Activated T-cell treated with anti-CD3 and anti-CD28 coated beads, Interleukin-2, amount 50 U/mL, for 72 hours (primary cell): ENCODE measurements around the gene OR2H1. TPM values are rescaled to one million over a fixed set of nuclear protein-coding genes. Genes with fewer than 3 reads are reported as not detected.

Experiments used
- ATAC-seq, 2 donors: fragments of 150-1000 bp; cut with Tn5 transposase; replicated peaks in 1 of 2; 2 replicates each; pipeline ENCODE4 v1.10.0; 2021; ENCODE audit warnings: moderate library complexity in 2 of 2, mild to moderate bottlenecking in 1 of 2
- DNase-seq, 2 donors: peaks; one replicate each; pipeline ENCODE4 v3.0.0; 2021 to 2022; ENCODE audit warnings: mixed read lengths in 1 of 2
- H3K27ac Mint-ChIP-seq: one replicate; pipeline ENCODE4 v1.8.0; 2022; ENCODE audit warnings: mild to moderate bottlenecking, moderate library complexity, mixed read lengths
- H3K27me3 Mint-ChIP-seq: one replicate; pipeline ENCODE4 v1.8.0; 2022; ENCODE audit warnings: low read depth, mixed read lengths
- H3K36me3 Mint-ChIP-seq, 2 donors: one replicate each; pipeline ENCODE4 v1.8.0; 2022; ENCODE audit warnings: mixed read lengths in 2 of 2, mild to moderate bottlenecking in 1 of 2; ENCODE audit not compliant: insufficient read depth in 2 of 2
- H3K4me1 Mint-ChIP-seq: one replicate; pipeline ENCODE4 v1.8.0; 2022; ENCODE audit warnings: low read depth, mixed read lengths
- H3K4me3 Mint-ChIP-seq, 2 donors: one replicate each; pipeline ENCODE4 v1.8.0; 2022; ENCODE audit warnings: mild to moderate bottlenecking in 2 of 2, mixed read lengths in 2 of 2, moderate library complexity in 2 of 2
- H3K9me3 Mint-ChIP-seq, 2 donors: one replicate each; pipeline ENCODE4 v1.8.0; 2022; ENCODE audit warnings: mixed read lengths in 2 of 2
- total RNA-seq, 2 donors: library from RNA; stranded (reverse); gene quantifications; one replicate each; pipeline ENCODE4 v1.2.3, GENCODE V29; 2022

The OR2H1 gene
- total RNA-seq, 2 donors from 2014 or later = not detected

DNA sequence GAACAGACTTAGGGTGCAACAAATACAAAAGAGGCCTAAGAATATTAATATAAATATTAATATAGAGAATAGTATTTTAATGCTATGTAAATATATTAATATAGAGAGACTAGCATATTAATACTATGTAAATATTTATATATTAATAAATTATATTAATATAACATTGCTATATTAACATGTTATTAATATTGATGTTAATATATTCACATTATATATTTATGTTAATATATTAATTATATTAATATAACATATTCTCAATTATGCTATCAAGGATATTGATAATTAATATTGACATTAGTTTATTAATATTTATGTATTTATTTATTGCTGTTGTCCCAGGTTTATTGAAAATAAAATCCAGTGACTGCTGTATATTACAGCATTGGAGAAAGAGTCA lies 31.9 kb downstream of the OR2H1 start:
- no peaks in the 10 kb centered on the region for H3K36me3 Mint-ChIP-seq
- H3K4me1 Mint-ChIP-seq = no peaks in the 10 kb centered on the region
- peaks cover 18% of the 10 kb centered on the region for H3K27me3 Mint-ChIP-seq
- H3K4me3 Mint-ChIP-seq = no peak overlapping the region
- DNase-seq = no peak
- ATAC-seq = no peak
- H3K9me3 Mint-ChIP-seq = no peaks in the 10 kb centered on the region
- no peak overlapping the region for H3K27ac Mint-ChIP-seq

DNA sequence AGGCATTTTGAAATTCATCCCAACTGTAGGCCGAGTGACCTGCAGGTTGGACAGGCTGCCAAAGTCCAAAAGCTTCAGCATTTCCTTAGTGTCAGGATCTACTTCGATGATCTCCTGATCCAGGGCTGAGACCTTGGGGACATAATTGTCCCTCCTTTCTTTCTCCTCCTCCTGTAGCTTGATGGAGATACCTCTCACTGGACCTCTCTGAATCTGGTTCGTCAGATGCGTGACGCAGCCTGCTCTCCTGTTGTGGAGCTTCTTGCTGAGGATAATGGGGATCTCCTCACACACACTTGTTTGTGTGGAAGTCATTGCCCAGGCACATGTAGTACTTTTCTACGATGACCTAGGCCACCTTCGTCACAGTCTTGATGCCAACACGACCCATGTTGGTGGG lies 32.3 kb downstream of the OR2H1 start:
- H3K27me3 Mint-ChIP-seq = peaks cover 18% of the 10 kb centered on the region
- no peak overlapping the region for H3K27ac Mint-ChIP-seq
- no peak overlapping the region for H3K4me3 Mint-ChIP-seq
- ATAC-seq (no peak), DNase-seq (no peak)
- H3K4me1 Mint-ChIP-seq = no peaks in the 10 kb centered on the region
- H3K9me3 Mint-ChIP-seq = no peaks in the 10 kb centered on the region
- no peaks in the 10 kb centered on the region for H3K36me3 Mint-ChIP-seq

DNA sequence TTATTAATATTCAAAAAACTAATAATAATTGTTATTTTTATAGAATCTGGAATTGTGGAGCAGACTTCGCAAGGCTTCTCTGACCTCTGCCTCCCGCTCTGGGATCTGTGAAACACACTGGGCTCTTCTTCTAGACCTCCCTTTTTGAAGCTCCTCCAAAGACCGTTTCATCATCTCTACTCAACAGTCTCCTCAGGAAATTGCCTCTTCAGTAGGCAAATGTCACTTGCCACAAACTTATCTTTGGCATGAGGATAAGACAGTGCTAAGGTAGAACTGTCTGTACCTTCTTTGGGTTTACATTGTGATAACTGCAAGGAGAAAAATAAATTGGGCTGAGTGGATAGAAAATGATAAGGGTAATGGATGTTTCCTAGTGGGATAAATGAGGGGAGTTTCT lies 33.1 kb downstream of the OR2H1 start:
- H3K9me3 Mint-ChIP-seq = no peaks in the 10 kb centered on the region
- ATAC-seq (peak in 1 of 2 donors; percentile 34), DNase-seq (no peak)
- H3K4me3 Mint-ChIP-seq = no peak overlapping the region
- no peak overlapping the region for H3K27ac Mint-ChIP-seq
- H3K4me1 Mint-ChIP-seq = no peaks in the 10 kb centered on the region
- peaks cover 23% of the 10 kb centered on the region for H3K27me3 Mint-ChIP-seq
- no peaks in the 10 kb centered on the region for H3K36me3 Mint-ChIP-seq

DNA sequence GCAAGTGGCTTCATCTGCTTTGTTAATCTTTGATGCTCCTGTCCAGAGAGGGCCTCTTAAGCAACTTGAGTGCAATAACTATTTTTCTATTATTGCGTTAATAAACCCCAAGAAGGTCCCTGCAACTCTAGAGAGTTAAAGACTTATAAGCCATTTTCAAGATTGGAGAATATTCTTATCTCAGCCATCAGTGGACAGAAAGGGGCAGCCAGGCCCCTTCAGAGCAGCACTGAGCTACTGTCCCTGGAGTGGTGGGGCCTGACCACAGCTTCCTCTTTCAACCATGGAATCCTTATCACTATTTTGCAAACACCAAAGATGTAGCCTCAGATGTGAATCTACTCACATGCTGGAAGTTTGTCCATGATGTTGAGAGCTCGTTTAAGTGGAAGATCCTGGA lies 33.6 kb downstream of the OR2H1 start:
- H3K4me1 Mint-ChIP-seq = no peaks in the 10 kb centered on the region
- no peak overlapping the region for H3K27ac Mint-ChIP-seq
- peaks cover 26% of the 10 kb centered on the region for H3K27me3 Mint-ChIP-seq
- H3K36me3 Mint-ChIP-seq = no peaks in the 10 kb centered on the region
- DNase-seq = no peak
- ATAC-seq = no peak
- no peaks in the 10 kb centered on the region for H3K9me3 Mint-ChIP-seq
- no peak overlapping the region for H3K4me3 Mint-ChIP-seq

DNA sequence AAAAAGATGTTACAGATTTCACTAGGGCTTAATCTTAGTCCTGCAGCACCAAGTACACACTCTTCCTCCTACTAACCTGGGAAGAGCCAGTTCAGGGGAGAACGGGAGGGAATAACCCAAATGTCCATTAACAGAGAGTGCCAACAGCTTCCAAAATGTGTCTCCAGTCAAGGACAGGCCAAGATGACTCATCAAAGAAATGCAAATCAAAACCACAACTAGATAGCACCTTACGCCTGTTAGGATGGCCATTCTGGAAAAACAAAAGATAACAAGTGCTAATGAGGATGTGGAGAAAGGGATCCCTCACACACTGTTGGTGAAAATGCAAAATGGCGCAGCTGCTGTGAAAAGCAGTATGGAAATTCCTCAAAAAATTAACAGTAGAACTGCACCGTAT lies 34.6 kb downstream of the OR2H1 start:
- no peaks in the 10 kb centered on the region for H3K4me1 Mint-ChIP-seq
- H3K27me3 Mint-ChIP-seq = peaks cover 24% of the 10 kb centered on the region
- no peaks in the 10 kb centered on the region for H3K36me3 Mint-ChIP-seq
- DNase-seq (no peak), ATAC-seq (no peak)
- no peak overlapping the region for H3K4me3 Mint-ChIP-seq
- H3K9me3 Mint-ChIP-seq = no peaks in the 10 kb centered on the region
- H3K27ac Mint-ChIP-seq = no peak overlapping the region

DNA sequence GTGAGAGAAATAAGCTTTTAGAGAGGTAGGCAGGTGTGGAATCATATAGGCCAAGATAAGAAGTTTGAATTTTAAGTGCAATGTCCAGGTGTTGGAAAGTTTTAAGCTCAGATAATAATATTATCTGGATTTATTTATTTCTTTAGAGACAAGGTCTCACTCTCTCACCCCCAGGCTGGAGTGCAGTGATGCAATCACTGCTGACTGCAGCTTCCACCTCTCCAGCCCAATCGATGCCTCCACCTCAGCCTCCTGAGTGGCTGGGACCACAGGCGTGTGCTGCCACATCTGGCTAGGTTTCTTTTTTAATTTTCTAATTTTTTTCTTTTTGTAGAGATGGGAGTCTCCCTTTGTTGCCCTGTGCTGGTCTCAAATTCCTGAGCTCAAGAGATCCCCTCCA lies 36.3 kb downstream of the OR2H1 start:
- Mint-ChIP-seq H3K27me3 (peaks cover 17% of the 10 kb centered on the region), H3K4me1 (no peaks in the 10 kb centered on the region), H3K9me3 (no peaks in the 10 kb centered on the region), H3K36me3 (no peaks in the 10 kb centered on the region), H3K27ac (no peak overlapping the region), H3K4me3 (no peak overlapping the region)
- ATAC-seq = no peak
- no peak for DNase-seq

DNA sequence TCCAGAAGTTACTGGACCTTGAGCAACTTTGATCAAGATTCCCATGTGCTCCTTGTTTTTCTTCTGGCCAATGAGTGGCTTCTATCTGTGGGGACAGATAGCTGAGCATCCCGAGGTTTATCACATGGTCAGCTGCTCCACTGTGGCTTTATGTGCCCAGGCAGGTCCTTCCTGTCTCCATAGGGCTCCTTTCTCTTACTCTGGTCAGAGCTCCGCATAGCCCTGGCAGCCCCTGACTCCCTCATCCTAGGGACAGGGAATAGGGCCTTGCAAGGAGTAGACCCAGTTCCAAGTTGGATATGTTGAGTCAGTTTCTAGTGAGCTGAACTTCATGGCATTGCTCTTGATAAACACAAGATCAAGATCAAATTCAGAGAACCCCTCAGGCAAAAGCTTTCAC lies 37.2 kb downstream of the OR2H1 start:
- H3K4me1 Mint-ChIP-seq = no peaks in the 10 kb centered on the region
- no peaks in the 10 kb centered on the region for H3K9me3 Mint-ChIP-seq
- H3K4me3 Mint-ChIP-seq = no peak overlapping the region
- H3K27me3 Mint-ChIP-seq = peaks cover 25% of the 10 kb centered on the region
- DNase-seq (no peak), ATAC-seq (no peak)
- no peak overlapping the region for H3K27ac Mint-ChIP-seq
- H3K36me3 Mint-ChIP-seq = no peaks in the 10 kb centered on the region

DNA sequence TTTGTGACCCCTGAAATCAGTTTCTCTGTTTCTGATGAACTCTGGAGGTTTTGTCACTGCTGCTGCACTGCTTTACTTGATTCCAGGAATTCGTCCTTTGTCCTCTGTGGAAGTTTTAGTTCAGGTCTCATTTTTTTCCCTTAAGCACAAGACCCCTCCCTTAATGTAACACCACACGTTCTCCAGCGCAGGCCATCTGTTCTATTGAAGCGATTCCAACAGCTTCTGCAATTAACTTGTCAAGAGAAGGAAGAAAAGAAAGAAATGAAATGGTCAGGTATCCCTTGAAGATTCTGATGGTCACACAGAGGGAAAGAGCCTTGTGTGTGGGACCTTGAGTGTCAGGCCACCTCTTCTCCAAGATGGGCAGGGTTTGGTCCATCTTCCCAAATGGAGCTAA lies 38.6 kb downstream of the OR2H1 start:
- Mint-ChIP-seq H3K27ac (no peak overlapping the region), H3K27me3 (peaks cover 37% of the 10 kb centered on the region), H3K4me1 (no peaks in the 10 kb centered on the region), H3K9me3 (no peaks in the 10 kb centered on the region), H3K4me3 (no peak overlapping the region), H3K36me3 (no peaks in the 10 kb centered on the region)
- ATAC-seq (no peak), DNase-seq (no peak)

DNA sequence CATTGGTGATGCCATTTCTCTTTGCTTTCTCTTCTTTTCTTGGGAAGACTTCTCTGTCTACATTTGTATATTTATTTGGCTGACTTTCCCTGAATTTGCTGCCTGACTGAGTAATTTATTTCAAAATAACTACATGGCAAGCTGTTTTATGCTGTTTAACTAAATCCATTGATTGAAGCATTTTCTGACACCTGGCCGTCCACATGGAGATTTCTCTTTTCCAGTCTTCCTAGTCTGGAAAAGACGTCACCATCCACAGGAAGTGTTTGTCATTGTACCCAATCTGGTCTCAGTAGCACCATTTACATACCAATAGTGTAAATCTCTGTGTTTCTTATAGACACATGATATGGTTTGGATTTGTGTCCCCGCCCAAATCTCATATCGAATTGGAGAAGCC lies 40.0 kb downstream of the OR2H1 start:
- Mint-ChIP-seq H3K4me1 (no peaks in the 10 kb centered on the region), H3K36me3 (no peaks in the 10 kb centered on the region), H3K9me3 (no peaks in the 10 kb centered on the region), H3K27ac (no peak overlapping the region), H3K27me3 (peaks cover 37% of the 10 kb centered on the region), H3K4me3 (no peak overlapping the region)
- no peak for ATAC-seq
- DNase-seq = no peak

DNA sequence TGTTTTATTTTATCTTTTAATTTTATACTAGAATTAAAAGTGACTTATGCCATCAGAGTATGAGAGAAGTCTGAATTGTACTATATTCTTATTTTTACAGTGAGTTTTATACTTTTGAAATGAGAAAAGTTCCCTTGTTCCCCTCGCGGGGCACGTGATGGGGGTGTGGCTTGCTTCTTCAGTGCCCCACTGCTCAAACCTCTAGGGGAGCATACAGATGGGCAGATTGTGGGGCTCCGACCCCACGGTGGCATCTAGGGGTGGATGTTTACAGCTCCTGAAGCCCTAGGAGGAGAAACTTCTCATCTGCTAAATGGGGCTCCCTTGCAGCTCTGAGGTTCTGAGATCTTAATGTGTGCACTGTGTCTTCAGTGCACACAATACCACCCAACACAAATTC lies 42.7 kb downstream of the OR2H1 start:
- H3K27ac Mint-ChIP-seq = no peak overlapping the region
- no peak for ATAC-seq
- no peaks in the 10 kb centered on the region for H3K36me3 Mint-ChIP-seq
- H3K4me1 Mint-ChIP-seq = no peaks in the 10 kb centered on the region
- DNase-seq = no peak
- no peak overlapping the region for H3K4me3 Mint-ChIP-seq
- H3K9me3 Mint-ChIP-seq = no peaks in the 10 kb centered on the region
- peaks cover 45% of the 10 kb centered on the region for H3K27me3 Mint-ChIP-seq

DNA sequence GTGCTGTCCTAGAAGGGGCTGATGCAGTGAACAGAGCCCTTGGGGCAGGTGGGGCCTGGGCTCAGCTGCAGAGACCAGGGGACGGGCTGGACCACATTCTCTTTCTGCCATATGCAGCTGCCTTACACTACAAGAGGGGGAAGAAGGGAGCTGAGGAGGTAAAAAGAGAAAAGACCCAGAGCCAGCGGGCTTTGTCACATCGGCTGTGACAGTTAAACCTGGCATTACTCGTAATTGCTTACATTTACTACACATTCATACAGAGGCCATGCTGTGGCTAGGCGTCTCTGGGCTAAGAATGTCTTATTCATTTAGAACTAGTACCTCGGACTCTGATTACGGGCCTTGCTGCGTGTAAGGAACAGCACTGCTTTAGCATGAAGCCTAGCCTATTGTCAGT lies 43.6 kb downstream of the OR2H1 start:
- Mint-ChIP-seq H3K27me3 (peaks cover 36% of the 10 kb centered on the region), H3K9me3 (no peaks in the 10 kb centered on the region), H3K4me1 (no peaks in the 10 kb centered on the region), H3K36me3 (no peaks in the 10 kb centered on the region), H3K27ac (no peak overlapping the region), H3K4me3 (no peak overlapping the region)
- DNase-seq (no peak), ATAC-seq (no peak)

DNA sequence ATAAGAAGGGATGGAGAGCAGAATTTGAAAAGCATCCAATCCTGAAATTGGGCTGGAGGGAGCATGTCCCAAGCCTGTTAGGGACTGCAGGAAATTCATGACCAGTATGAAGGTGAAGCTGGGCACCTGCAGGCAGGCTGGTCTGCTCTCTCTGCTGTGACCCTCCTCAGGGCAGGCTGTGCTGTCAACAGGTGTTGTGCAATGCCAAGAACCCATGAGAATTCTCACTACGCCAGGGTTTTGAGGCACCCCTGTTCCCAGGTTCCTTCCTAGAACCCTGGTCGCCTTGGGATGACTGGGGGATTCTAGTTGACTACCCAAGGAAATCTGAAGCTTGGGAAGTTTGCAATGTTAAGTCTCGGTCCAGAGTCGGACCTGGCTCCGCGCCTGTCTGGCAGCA lies 44.2 kb downstream of the OR2H1 start:
- Mint-ChIP-seq H3K27ac (no peak overlapping the region), H3K9me3 (no peaks in the 10 kb centered on the region), H3K27me3 (peaks cover 35% of the 10 kb centered on the region), H3K4me3 (no peak overlapping the region), H3K36me3 (no peaks in the 10 kb centered on the region), H3K4me1 (no peaks in the 10 kb centered on the region)
- DNase-seq (no peak), ATAC-seq (no peak)

DNA sequence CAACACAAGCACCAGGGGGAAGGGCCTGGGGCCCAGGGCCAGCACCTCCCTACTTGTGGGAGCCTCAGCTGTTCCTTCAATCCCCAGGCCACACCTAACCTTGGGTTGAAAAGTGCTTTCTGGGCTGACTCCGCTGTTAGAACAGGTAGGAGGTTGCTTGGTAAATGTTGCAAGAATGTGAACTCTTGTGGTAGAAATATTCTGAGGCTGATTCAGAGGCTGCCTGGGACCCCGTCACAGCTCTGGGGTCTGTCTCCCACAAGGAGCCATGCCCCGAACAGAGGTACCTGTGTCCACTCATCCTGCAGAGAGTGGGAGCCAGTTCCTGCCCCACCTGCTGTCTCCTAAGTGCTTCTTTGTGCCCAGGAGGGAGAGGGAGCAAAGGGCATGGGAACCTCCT lies 45.2 kb downstream of the OR2H1 start:
- DNase-seq = no peak
- Mint-ChIP-seq H3K27me3 (peaks cover 35% of the 10 kb centered on the region), H3K9me3 (no peaks in the 10 kb centered on the region), H3K4me1 (no peaks in the 10 kb centered on the region), H3K36me3 (no peaks in the 10 kb centered on the region), H3K4me3 (no peak overlapping the region), H3K27ac (no peak overlapping the region)
- ATAC-seq = no peak

DNA sequence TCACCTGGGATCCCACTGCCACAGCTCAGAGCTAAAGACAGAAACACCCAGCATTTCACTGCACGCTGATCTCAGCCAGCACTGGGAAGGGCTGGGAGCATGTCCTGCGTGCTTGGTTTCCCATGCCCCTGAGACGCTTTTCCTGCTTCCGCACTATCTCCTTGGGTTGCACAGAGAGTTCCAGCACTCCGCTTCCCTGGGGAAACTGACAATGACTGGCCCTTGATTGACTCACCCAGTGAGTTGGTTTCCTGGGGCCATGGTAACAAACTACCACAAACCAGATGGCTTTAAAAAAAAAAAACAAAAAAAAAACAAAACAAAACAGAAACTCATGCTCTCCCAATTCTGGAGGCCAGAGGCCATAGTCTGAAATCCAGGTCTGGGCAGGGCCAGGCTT lies 45.6 kb downstream of the OR2H1 start:
- Mint-ChIP-seq H3K27me3 (peaks cover 35% of the 10 kb centered on the region), H3K36me3 (no peaks in the 10 kb centered on the region), H3K4me3 (no peak overlapping the region), H3K4me1 (no peaks in the 10 kb centered on the region), H3K27ac (no peak overlapping the region), H3K9me3 (no peaks in the 10 kb centered on the region)
- no peak for ATAC-seq
- DNase-seq = no peak

DNA sequence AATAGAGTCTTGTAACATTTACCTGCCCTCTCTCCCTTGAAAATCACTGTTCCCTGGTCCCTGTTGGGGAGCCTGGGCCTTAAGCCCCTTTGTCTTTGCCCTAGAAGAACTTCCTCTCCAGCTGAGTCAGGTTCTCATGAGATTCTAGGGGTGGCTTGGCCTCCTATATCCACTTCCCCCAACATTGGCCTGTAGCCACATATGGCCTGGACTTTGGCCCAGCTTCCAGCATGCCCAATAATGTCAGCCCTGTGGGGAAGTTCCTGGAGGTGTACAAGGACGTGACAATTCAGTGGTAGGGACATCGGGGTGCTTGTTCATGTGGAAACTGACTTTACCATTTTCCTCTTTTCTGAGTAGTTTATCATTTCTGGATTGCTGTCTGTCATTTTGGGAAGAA lies 48.0 kb downstream of the OR2H1 start:
- ATAC-seq (no peak), DNase-seq (no peak)
- Mint-ChIP-seq H3K27me3 (peaks cover 19% of the 10 kb centered on the region), H3K4me3 (no peak overlapping the region), H3K27ac (no peak overlapping the region), H3K4me1 (no peaks in the 10 kb centered on the region), H3K36me3 (no peaks in the 10 kb centered on the region), H3K9me3 (no peaks in the 10 kb centered on the region)
